Effector memory CD4-positive, alpha-beta T cell (primary cell): ENCODE measurements around the gene ZNF432.
A peak's percentile ranks its signal among the peaks of the same experiment; 100 is the strongest.
"Not testable (repeated sequence)": the region's sequence is repeated elsewhere in the genome, so short reads cannot be mapped to it uniquely, and the experiment has no call there.

ENCODE experiments used
- DNase-seq, 3 donors: peaks; one replicate each; pipeline ENCODE4 v3.0.0-alpha.2; 2020
- H3K27ac ChIP-seq: 2 replicates; pipeline ENCODE4 v1.7.0; 2013; ENCODE audit warnings: mild to moderate bottlenecking, low read length, moderate library complexity; ENCODE audit not compliant: insufficient read depth, poor library complexity, severe bottlenecking
- H3K27me3 ChIP-seq: replicated peaks from 2 replicates; pipeline ENCODE4 v1.7.0; 2013; ENCODE audit warnings: mild to moderate bottlenecking, low read length; ENCODE audit not compliant: insufficient read depth, control insufficient read depth, poor library complexity, severe bottlenecking
- H3K36me3 ChIP-seq: 2 replicates; pipeline ENCODE4 v1.7.0; 2013; ENCODE audit warnings: mild to moderate bottlenecking, low read length, moderate library complexity; ENCODE audit not compliant: control insufficient read depth, insufficient read depth
- H3K4me1 ChIP-seq: 2 replicates; pipeline ENCODE4 v1.7.0; 2013; ENCODE audit warnings: low read length, mild to moderate bottlenecking; ENCODE audit not compliant: control insufficient read depth, insufficient read depth, poor library complexity, severe bottlenecking
- H3K4me3 ChIP-seq: 2 replicates; pipeline ENCODE4 v1.7.0; 2013; ENCODE audit warnings: low read length, low read depth, mild to moderate bottlenecking; ENCODE audit not compliant: insufficient read depth, poor library complexity, severe bottlenecking
- H3K9me3 ChIP-seq: 2 replicates; pipeline ENCODE4 v1.7.0; 2013; ENCODE audit warnings: mild to moderate bottlenecking, low read length, moderate library complexity; ENCODE audit not compliant: control insufficient read depth
- total RNA-seq, 3 donors: gene quantifications; one replicate each; lab custom pipeline; 2026; lab: John Stamatoyannopoulos, UW

ZNF432 gene
- 21.4 to 30.5 (median 21.9) reads per million in 3 donors for total RNA-seq

DNA sequence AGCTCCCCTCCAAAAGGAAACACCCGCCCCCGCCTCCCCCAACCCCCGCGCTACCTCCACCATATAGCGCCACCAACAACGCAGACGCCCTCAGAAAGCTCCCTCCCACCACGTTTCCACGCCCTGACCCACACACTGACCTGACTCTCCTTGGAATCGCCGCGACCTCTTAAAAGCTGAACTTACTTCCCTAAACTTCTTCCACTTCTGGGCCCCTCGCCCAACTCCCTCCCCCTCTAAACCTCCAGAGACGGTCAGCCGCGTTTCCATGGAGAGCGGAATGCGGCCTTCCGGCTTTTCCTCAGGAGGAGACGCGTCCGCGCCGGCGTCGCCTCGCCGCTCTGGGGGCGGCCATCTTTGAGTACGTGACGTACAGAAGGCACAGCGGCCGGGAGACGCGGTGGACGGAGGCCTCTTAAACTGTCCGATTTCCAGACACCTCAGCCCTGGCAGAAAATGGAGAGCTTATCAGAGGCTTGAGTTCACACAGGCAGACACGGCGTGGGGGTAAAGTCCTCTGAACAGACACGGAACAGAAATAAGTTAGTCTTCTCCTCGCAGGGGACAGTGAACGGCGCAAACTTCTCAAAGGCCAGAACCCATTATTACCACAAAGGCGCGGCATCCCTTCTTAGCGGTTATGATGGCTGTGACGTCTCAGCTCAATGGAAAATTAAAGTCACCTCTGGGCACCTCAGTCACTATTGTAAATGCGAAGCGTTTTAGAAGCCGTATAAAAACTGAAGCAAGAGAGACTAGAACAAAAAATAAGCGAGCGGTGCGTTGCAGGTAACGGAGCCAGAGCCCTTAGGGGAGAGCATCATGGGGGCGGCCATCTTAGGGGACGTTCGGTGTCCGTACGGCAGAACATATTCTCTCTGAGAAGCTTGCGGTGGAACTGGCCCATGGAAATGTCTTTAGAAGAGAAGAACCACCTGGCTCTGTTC is at the start of gene ZNF432:
Gene ZNF432 (minus strand): TSS at position 284 of the 947 bp plus-strand sequence. CDS start 1,970 bp downstream, outside the sequence.
- no peaks in the 10 kb centered on the region for H3K9me3 ChIP-seq
- peak; percentile 41 to 70 (median 65) for DNase-seq
- H3K27ac ChIP-seq = peak within 1 kb of the TSS; percentile 94
- peak within 1 kb of the TSS; percentile 90 for H3K4me3 ChIP-seq
- H3K36me3 ChIP-seq = peaks cover 25% of the 10 kb centered on the region
- no peaks in the 10 kb centered on the region for H3K27me3 ChIP-seq
- H3K4me1 ChIP-seq = peaks cover 5% of the 10 kb centered on the region

DNA sequence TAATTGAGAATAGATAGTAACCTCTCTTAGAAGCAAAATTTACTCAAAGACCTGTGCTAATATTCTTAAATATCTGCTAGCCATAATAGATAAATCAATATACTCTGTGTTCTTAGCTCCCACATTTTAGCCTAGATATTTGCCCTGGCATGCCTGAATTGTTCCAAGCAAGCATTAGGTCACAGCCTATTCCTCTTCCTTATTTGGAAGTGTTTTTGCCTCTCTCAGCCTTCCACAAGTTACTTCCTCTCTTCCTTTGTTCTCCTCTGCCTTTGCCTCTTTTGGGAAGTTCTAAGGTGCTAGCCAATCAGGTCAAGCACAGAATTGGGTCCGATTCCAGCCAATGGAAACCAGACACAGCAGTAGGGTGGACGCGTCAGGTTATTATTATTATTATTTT is 47.8 kb upstream of the ZNF432 start:
- H3K27me3 ChIP-seq, H3K27ac ChIP-seq, H3K4me3 ChIP-seq, DNase-seq: not testable (repeated sequence)
- H3K4me1 ChIP-seq = peaks cover 15% of the 10 kb centered on the region
- H3K36me3 ChIP-seq = peaks cover 12% of the 10 kb centered on the region
- H3K9me3 ChIP-seq = peaks cover 11% of the 10 kb centered on the region

DNA sequence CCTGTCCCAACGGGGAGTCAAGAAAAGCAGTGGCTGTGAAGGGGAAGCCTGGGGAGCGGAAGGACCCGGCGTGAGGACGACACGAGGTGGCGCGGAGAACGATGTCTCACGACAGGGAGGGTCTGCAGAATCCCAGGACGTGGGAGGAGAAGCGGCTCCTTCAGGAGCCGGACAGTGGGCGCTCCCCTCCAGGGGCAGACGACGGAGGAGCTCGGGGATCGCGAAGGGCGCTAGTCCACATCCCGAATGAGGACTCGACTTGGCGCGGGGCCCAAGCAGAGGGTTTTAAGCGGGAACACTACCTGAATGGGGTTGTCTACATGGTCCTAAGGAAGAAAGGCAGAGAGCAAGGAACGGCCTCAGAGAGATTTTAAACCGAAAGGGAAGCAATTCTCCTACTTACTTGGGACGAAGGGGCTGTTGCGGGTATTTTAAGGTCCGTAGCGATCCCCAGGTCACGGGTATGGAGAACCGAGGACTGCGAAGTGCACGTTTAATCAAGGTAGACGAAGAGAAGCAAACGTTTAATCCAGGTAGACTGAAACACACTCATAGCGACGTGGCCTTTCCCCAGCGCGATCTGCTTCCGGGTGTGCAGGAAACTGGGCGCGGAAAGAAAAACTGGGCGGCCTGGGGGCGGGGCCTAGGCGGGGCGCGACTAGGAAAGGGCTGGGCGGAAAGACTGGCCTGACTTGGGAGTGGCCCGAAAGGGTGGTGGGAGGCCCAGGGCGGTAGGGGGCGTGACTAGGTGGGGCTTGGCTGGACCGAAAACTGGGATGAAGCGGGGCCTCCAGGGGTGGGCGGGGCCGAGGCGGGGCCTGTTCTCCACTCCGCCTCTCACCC is 46.8 kb upstream of the ZNF432 start, which contains the start of gene ZNF841:
Gene ZNF841 (minus strand): TSS at position 594 of the 843 bp plus-strand sequence. CDS start 10,964 bp downstream, outside the sequence.
- no peaks in the 10 kb centered on the region for H3K27me3 ChIP-seq
- peaks cover 11% of the 10 kb centered on the region for H3K9me3 ChIP-seq
- peaks cover 20% of the 10 kb centered on the region for H3K36me3 ChIP-seq
- peak; percentile 64 to 77 (median 77) for DNase-seq
- peak within 1 kb of the TSS; percentile 88 for H3K4me3 ChIP-seq
- H3K4me1 ChIP-seq = peaks cover 15% of the 10 kb centered on the region
- peak within 1 kb of the TSS; percentile 78 for H3K27ac ChIP-seq

DNA sequence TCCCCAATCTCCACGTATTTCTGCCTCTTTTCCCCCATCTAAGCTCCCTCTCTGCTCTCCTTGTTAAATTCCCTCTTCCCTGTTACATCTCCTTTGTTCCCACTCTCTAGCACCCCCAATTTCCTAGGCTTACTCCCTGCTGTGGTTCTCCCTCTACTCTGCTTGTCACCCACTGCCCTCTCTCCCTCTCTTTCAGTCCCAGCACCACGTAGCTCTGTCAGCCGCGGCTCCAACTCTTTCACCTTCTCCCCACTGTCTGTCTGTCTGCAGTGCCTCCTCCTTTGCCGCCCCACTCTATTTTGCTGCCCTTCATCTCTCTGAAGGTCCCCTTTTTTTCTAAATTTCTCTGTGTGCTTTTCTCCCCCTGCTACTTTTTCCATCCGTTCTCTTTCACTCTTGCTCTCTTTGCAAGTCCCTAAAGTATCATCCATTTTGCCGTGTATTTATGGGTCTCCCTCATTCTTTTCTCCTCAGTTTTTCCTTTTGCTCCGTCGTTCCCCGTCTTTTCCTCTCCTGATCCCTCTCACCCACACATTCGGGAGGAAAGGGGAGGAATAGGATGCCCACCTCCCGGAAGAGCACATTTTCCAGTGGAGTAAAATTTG is 46.0 kb upstream of the ZNF432 start:
- peaks cover 15% of the 10 kb centered on the region for H3K4me1 ChIP-seq
- peaks cover 28% of the 10 kb centered on the region for H3K36me3 ChIP-seq
- DNase-seq = no peak
- H3K4me3 ChIP-seq = peak overlapping the region; percentile 88
- H3K27me3 ChIP-seq = no peaks in the 10 kb centered on the region
- H3K27ac ChIP-seq = no peak overlapping the region
- peaks cover 11% of the 10 kb centered on the region for H3K9me3 ChIP-seq

DNA sequence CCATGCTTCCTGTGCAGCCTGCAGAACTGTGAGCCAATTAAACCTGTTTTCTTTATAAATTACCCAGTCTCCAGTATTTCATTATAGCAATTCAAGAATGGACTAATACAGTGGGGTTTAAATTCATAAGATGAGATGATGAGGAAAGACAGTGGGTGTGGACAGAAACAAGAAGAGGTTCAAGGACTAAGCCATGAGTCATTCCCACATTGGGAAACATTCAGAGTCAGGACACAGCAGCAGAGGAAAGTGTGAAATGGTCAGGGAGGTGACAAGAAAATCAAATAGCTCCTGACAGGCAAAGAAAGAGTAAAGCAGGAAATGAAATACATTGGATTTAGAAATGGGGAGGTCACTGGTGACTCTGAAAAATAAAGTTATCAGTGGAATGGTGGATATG is 37.8 kb upstream of the ZNF432 start:
- H3K4me1 ChIP-seq = no peaks in the 10 kb centered on the region
- peaks cover 78% of the 10 kb centered on the region for H3K36me3 ChIP-seq
- no peak for DNase-seq
- no peaks in the 10 kb centered on the region for H3K9me3 ChIP-seq
- no peak overlapping the region for H3K27ac ChIP-seq
- no peak overlapping the region for H3K4me3 ChIP-seq
- no peaks in the 10 kb centered on the region for H3K27me3 ChIP-seq

DNA sequence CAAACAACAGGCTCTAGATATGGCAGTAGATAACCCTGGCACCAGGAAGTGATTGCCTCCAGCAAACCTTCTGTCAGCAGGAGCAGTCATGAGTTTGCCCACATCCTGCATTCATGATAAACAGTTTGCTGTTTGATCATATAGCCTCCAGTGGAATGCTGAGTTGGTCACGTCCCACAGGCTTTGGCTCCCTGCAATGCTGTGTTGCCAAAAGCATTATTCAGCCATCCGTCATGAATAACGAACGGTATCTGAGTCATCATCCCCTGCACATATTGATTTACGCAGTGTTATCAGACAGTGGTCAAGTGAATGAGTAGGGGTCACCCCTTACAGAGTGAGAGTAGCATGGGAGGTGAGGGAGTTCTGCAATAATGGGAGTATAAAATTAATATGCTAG is 21.9 kb upstream of the ZNF432 start:
- H3K9me3 ChIP-seq = peaks cover 66% of the 10 kb centered on the region
- no peak overlapping the region for H3K27ac ChIP-seq

DNA sequence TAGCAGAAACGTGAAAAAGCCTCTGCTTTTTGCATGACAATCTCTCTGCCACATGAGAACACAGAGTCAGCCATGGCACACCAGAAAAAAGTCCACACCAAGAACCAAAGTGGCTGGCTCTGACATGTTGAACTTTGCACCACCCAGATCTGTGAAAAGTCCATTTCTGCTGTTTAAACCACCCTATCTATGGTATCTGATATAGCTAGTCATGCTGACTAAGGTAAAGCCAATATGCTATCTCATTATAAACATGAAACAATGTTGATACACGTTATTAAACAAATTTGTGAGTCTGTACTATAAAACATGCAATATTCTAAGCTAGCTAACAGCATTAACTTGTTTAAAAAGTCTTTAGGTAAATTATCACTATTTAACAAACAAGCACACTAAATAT is 21.0 kb upstream of the ZNF432 start:
- Histone ChIP-seq H3K27me3 (no peaks in the 10 kb centered on the region), H3K4me1 (no peaks in the 10 kb centered on the region), H3K9me3 (peaks cover 67% of the 10 kb centered on the region), H3K27ac (no peak overlapping the region), H3K4me3 (no peak overlapping the region), H3K36me3 (peaks cover 82% of the 10 kb centered on the region)
- DNase-seq = no peak

More for the DNA sequence above, 21.9 kb upstream of the ZNF432 start:
- Histone ChIP-seq H3K4me3 (no peak overlapping the region), H3K27me3 (no peaks in the 10 kb centered on the region), H3K36me3 (peaks cover 85% of the 10 kb centered on the region), H3K4me1 (no peaks in the 10 kb centered on the region)
- no peak for DNase-seq

DNA sequence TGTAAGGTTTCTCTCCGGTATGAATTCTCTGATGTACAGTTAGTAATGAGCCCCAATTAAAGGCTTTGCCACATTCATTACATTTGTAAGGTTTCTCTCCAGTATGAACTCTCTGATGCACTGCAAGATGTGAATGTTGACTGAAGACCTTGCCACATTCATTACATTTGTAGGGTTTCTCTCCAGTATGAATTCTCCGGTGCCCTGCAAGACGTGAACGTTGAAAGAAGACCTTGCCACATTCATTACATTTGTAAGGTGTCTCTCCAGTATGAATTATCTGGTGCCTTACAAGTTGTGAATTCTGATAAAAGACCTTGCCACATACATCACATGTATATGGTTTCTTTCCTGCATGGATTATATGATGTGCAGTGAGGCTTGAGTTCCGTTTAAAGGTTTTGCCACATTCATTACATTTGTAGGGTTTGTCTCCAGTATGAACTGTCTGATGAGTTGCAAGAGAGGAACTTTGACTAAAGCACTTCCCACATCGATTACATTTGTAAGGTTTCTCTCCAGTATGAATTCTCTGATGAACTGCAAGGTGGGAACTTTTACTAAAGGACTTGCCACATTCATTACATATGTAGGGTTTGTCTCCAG is 17.7 kb upstream of the ZNF432 start:
- no peak for DNase-seq
- Histone ChIP-seq H3K4me1 (no peaks in the 10 kb centered on the region), H3K36me3 (peaks cover 57% of the 10 kb centered on the region), H3K27me3 (no peaks in the 10 kb centered on the region), H3K4me3 (peak overlapping the region; percentile 20), H3K9me3 (peaks cover 81% of the 10 kb centered on the region), H3K27ac (no peak overlapping the region)

DNA sequence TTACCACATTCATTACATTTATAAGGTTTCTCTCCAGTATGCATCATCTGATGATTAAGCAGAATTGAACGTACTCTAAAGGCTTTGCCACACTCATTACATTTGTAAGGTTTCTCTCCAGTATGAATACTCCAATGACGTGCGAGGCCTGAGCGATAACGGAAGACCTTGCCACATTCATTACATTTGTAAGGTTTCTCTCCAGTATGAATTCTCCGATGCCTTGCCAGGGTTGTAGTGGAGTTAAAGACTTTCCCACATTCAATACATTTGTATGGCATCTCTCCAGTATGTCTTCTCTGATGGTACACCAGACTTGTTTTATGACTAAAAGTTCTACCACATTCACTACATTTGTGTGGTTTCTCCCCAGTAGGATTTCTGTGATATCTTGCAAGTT is 16.8 kb upstream of the ZNF432 start:
- H3K27me3 ChIP-seq = no peaks in the 10 kb centered on the region
- no peak overlapping the region for H3K27ac ChIP-seq
- H3K4me3 ChIP-seq = no peak overlapping the region
- no peaks in the 10 kb centered on the region for H3K4me1 ChIP-seq
- no peak for DNase-seq
- peaks cover 48% of the 10 kb centered on the region for H3K36me3 ChIP-seq
- peaks cover 81% of the 10 kb centered on the region for H3K9me3 ChIP-seq
